ENCODE data around the gene PMF1.

DNA sequence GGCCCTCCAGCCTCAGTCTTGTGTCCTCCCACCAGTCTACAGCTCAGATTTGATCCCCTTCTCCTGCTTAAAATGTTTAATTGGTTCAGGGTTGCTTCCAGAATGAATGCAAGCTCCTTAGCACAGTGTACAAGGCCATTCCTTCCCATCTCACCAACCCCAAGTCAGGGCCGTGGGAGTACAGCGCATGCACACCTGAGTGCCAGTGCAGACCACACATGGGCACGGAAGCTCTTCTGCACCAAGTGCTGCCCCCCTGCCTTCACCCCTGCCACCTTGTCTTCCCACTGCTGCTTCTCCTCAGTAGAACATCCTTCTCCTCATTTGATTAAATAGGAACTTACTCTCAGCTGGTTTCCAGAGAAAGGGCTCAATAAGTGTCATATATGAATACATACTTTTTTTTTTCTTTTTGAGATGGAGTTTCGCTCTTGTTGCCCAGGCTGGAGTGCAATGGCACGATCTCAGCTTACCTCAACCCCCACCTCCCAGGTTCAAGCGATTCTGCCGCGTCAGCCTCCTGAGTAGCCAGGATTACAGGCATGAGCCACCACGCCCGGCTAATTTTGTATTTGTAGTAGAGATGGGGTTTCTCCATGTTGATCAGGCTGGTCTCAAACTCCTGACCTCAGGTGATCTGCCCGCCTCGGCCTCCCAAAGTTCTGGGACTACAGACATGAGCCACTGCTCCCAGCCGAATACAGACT is 9.3 kb downstream of the PMF1 start:
- TF ChIP-seq, protein P1, sequence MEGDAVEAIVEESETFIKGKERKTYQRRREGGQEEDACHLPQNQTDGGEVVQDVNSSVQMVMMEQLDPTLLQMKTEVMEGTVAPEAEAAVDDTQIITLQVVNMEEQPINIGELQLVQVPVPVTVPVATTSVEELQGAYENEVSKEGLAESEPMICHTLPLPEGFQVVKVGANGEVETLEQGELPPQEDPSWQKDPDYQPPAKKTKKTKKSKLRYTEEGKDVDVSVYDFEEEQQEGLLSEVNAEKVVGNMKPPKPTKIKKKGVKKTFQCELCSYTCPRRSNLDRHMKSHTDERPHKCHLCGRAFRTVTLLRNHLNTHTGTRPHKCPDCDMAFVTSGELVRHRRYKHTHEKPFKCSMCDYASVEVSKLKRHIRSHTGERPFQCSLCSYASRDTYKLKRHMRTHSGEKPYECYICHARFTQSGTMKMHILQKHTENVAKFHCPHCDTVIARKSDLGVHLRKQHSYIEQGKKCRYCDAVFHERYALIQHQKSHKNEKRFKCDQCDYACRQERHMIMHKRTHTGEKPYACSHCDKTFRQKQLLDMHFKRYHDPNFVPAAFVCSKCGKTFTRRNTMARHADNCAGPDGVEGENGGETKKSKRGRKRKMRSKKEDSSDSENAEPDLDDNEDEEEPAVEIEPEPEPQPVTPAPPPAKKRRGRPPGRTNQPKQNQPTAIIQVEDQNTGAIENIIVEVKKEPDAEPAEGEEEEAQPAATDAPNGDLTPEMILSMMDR (IDR thresholded peaks at IDR 0.05; ENCODE audit: insufficient read depth, low read length): no peak
- TF ChIP-seq POLR2AphosphoS5 (IDR thresholded peaks at IDR 0.05; ENCODE audit: low read depth): no peak

Measured in HL-60 (cell line).